ENCODE results near the gene PTGES2. TPM values are rescaled to one million over a fixed set of nuclear protein-coding genes. Genes with fewer than 3 reads are reported as not detected.

PTGES2 gene
- total and polyA plus RNA-seq, 2 donors = 39.3 to 51.6 TPM

DNA sequence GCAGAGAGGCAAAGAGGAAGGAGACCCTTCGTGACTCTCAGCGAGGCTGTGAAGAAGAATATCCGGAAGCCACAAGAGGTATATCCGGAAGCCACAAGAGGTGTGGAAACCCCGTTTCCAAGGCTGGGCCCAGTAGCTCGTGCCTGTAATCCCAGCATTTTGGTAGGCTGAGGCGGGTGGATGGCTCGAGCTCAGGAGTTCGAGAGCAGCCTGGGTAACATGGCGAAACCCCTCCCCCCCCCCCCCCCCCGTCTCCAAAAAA, 31.9 kb upstream of the PTGES2 start:
- H3K27me3 ChIP-seq (ENCODE audit: control insufficient read depth in 2 of 2, insufficient read depth in 1 of 2, low read length in 1 of 2) = no peaks in the 10 kb centered on the region
- WGBS = 16% methylated on average over 11 of the region's 11 CpGs
- H3K36me3 ChIP-seq (ENCODE audit: control insufficient read depth in 2 of 2, insufficient read depth in 2 of 2, low read length in 1 of 2) = peaks cover 23 to 26% of the 10 kb centered on the region in 2 donors
- peak in 8 of 9 donors; percentile 9 to 72 (median 36) for DNase-seq (ENCODE audit: low read depth in 6 of 9, low spot score in 9 of 9)
- H3K4me3 ChIP-seq (ENCODE audit: low read length in 2 of 2) = peak overlapping the region; percentile 56 to 65
- H3K27ac ChIP-seq (ENCODE audit: low read depth in 1 of 2, low read length in 1 of 2) = peak overlapping the region; percentile 82 to 91
- H3K9me3 ChIP-seq (ENCODE audit: control insufficient read depth in 2 of 2, insufficient read depth in 1 of 2, low read length in 1 of 2) = no peaks in the 10 kb centered on the region
- peaks cover 3 to 17% of the 10 kb centered on the region in 2 donors for H3K4me1 ChIP-seq (ENCODE audit: control insufficient read depth in 2 of 2, insufficient read depth in 2 of 2, low read length in 2 of 2)

DNA sequence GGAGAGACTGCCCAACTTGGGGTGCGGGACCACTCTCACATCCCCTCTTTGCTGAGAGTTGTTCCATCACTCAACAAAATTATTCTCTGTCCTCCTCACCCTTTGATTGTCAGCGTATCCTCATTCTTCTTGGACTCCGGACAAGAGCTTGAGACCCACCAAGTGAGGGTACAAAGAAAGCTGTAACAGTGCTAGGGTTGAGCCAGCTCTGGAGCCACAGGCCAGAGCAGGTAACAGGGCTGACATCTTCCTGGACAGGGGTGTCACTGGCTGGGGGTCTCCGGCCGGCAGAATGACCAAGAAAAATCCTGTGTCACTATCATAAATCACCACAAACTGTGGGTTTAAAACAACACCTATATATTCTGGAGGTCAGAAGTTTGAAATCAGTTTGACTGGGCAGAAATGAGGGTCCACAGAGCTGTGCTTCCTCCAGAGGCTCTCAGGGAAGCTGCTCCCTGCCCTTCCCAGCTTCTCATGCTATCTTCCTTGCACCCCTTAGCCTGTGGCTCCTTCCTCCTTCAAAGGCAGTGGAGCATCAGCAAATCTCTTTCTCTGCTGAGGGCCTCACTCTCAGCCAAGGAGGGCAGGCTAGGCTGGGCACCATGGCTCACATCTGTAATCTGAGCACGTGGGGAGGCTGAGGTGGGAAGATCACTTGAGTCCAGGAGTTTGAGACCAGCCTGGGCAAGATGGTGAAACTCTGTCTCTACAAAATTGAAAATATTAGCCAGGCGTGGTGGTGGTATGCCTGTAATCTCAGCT, 28.4 kb upstream of the PTGES2 start:
- H3K36me3 ChIP-seq (ENCODE audit: control insufficient read depth in 2 of 2, insufficient read depth in 2 of 2, low read length in 1 of 2) = no peaks in the 10 kb centered on the region
- H3K27ac ChIP-seq (ENCODE audit: low read depth in 1 of 2, low read length in 1 of 2) = no peak overlapping the region
- 94% methylated on average over 7 of the region's 7 CpGs for WGBS
- no peaks in the 10 kb centered on the region for H3K9me3 ChIP-seq (ENCODE audit: control insufficient read depth in 2 of 2, insufficient read depth in 1 of 2, low read length in 1 of 2)
- H3K4me1 ChIP-seq (ENCODE audit: control insufficient read depth in 2 of 2, insufficient read depth in 2 of 2, low read length in 2 of 2) = peaks cover 0 to 13% of the 10 kb centered on the region in 2 donors
- no peak overlapping the region for H3K4me3 ChIP-seq (ENCODE audit: low read length in 2 of 2)
- H3K27me3 ChIP-seq (ENCODE audit: control insufficient read depth in 2 of 2, insufficient read depth in 1 of 2, low read length in 1 of 2) = no peaks in the 10 kb centered on the region
- DNase-seq (ENCODE audit: low read depth in 6 of 9, low spot score in 9 of 9) = no peak

DNA sequence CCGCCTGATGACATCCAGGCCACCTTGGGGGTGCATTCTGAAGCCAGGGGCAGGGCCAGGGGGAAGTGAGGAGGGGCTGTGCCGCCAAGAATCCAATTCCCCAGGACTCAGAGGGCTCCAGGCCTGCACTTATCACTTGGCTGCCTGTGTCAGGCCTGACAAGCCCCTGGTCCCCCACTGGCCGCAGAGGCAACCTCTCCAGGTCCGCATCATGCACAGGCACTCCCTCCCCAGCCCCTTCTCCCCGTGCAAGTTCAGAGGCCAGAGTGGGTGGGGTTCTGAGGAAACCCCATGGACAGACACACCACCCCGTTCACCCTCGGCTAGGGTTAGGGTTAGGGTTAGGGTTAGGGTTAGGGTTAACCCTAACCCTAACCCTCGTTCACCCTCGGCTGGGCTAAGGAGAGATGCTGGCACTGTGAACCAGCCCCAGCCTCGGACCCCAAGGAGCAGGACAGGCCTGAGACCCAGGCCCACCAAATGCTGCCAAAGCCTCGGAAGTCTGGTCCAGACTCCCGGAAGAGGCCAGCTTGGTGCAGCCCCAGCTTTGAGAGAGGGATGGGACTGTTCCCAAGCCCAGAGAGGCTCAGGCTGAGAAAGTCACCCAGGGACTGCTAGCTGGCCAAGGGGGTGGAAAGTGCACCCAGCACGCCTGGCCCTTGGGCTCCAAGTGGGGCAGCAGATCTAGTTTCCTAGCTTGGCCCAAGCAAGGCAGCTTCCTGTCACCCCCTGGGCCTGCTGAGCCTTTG, 26.6 kb upstream of the PTGES2 start:
- H3K4me1 ChIP-seq (ENCODE audit: control insufficient read depth in 2 of 2, insufficient read depth in 2 of 2, low read length in 2 of 2) = peaks cover 0 to under 1% of the 10 kb centered on the region in 2 donors
- H3K36me3 ChIP-seq (ENCODE audit: control insufficient read depth in 2 of 2, insufficient read depth in 2 of 2, low read length in 1 of 2) = no peaks in the 10 kb centered on the region
- no peak overlapping the region for H3K27ac ChIP-seq (ENCODE audit: low read depth in 1 of 2, low read length in 1 of 2)
- DNase-seq (ENCODE audit: low read depth in 6 of 9, low spot score in 9 of 9) = no peak
- no peaks in the 10 kb centered on the region for H3K27me3 ChIP-seq (ENCODE audit: control insufficient read depth in 2 of 2, insufficient read depth in 1 of 2, low read length in 1 of 2)
- H3K9me3 ChIP-seq (ENCODE audit: control insufficient read depth in 2 of 2, insufficient read depth in 1 of 2, low read length in 1 of 2) = no peaks in the 10 kb centered on the region
- H3K4me3 ChIP-seq (ENCODE audit: low read length in 2 of 2) = no peak overlapping the region
- WGBS = 97% methylated on average over 13 of the region's 13 CpGs

DNA sequence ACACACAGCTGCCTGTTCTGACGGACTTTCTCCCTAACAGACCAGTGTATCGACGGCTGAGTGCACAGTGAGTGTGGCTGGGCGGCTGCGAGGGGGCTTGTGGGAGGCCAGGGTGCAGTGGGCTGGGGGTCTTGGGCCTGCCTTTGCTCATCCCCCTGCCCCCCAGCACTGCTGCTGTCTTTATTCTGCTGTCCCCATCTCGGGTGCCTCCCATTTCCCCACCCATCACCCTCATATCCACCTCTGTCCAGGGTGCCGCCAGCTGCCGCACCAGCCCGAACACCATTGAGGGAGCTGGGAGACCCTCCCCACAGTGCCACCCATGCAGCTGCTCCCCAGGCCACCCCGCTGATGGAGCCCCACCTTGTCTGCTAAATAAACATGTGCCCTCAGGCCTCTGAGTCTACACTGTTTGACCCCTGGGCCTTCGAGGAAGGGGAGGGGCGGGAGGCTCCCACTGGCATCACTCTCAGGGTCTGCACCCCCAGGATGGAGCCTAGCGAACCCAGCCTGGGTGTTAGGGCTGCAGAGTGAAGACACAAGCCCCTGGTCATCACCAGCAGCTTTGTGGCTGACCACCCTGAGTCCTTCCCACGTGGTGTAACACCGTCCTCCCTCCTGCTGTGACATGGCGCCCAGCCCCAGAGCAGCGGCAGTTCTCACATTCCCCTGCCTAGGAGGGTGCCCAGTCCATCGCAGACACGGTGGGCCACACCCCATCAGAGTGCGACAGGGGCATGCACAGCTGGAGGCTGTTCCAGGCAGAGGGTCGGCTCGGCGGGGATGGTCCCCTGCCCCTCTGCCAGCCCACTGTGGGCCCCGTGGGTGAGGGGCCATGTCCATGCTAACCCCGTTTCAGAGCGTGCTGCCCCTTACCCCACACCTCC, 25.8 kb upstream of the PTGES2 start:
- WGBS = 95% methylated on average over 26 of the region's 26 CpGs
- peaks cover 0 to 3% of the 10 kb centered on the region in 2 donors for H3K4me1 ChIP-seq (ENCODE audit: control insufficient read depth in 2 of 2, insufficient read depth in 2 of 2, low read length in 2 of 2)
- H3K27ac ChIP-seq (ENCODE audit: low read depth in 1 of 2, low read length in 1 of 2) = no peak overlapping the region
- no peaks in the 10 kb centered on the region for H3K9me3 ChIP-seq (ENCODE audit: control insufficient read depth in 2 of 2, insufficient read depth in 1 of 2, low read length in 1 of 2)
- no peaks in the 10 kb centered on the region for H3K27me3 ChIP-seq (ENCODE audit: control insufficient read depth in 2 of 2, insufficient read depth in 1 of 2, low read length in 1 of 2)
- no peak for DNase-seq (ENCODE audit: low read depth in 6 of 9, low spot score in 9 of 9)
- H3K36me3 ChIP-seq (ENCODE audit: control insufficient read depth in 2 of 2, insufficient read depth in 2 of 2, low read length in 1 of 2) = no peaks in the 10 kb centered on the region
- H3K4me3 ChIP-seq (ENCODE audit: low read length in 2 of 2) = no peak overlapping the region

DNA sequence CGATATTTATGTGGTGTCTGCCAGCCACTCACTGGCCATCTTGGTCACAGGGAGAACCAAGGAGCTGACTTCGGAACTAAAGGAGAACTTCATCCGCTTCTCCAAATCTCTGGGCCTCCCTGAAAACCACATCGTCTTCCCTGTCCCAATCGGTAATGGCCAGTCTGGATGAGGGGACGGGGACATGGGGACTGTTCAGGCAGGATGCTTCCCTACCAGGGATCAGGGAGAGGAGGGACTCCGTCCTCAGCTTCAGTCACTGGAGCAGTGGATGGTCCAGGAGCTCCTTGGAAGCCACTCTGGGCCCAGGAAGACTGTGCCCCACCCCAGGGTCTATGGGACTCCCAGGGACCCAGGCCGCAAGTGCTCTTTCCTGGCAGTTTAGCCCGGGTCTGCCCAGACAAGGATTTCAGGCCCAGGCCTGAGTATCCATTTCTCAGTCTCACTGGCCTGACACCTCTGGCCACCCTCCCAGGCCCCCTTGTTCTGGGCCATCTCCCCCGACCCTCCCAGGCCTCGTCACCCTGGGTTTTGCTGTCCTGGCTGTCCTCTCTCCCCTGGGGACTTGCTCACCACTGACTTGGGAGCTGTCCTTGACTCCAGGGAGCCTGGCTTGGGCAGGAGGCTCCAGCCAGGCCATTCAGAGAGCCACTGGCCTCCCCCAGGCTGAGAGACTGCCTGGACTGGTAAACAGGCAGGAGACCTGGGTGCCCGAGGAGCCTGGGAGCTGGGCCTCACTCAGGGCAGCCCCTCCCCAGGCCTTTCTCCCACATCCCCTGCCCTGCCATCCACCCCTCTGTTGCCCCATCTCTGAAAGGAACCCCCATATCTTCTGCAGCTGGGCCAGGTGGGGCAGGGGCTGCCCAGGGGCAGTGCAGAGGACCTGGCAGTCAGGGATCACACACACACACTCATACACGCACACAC, 24.9 kb upstream of the PTGES2 start:
- Histone ChIP-seq H3K4me1 (ENCODE audit: control insufficient read depth in 2 of 2, insufficient read depth in 2 of 2, low read length in 2 of 2) (peaks cover 0 to 3% of the 10 kb centered on the region in 2 donors), H3K27me3 (ENCODE audit: control insufficient read depth in 2 of 2, insufficient read depth in 1 of 2, low read length in 1 of 2) (no peaks in the 10 kb centered on the region), H3K4me3 (ENCODE audit: low read length in 2 of 2) (no peak overlapping the region), H3K9me3 (ENCODE audit: control insufficient read depth in 2 of 2, insufficient read depth in 1 of 2, low read length in 1 of 2) (no peaks in the 10 kb centered on the region), H3K27ac (ENCODE audit: low read depth in 1 of 2, low read length in 1 of 2) (no peak overlapping the region), H3K36me3 (ENCODE audit: control insufficient read depth in 2 of 2, insufficient read depth in 2 of 2, low read length in 1 of 2) (no peaks in the 10 kb centered on the region)
- no peak for DNase-seq (ENCODE audit: low read depth in 6 of 9, low spot score in 9 of 9)
- WGBS = 97% methylated on average over 13 of the region's 13 CpGs

DNA sequence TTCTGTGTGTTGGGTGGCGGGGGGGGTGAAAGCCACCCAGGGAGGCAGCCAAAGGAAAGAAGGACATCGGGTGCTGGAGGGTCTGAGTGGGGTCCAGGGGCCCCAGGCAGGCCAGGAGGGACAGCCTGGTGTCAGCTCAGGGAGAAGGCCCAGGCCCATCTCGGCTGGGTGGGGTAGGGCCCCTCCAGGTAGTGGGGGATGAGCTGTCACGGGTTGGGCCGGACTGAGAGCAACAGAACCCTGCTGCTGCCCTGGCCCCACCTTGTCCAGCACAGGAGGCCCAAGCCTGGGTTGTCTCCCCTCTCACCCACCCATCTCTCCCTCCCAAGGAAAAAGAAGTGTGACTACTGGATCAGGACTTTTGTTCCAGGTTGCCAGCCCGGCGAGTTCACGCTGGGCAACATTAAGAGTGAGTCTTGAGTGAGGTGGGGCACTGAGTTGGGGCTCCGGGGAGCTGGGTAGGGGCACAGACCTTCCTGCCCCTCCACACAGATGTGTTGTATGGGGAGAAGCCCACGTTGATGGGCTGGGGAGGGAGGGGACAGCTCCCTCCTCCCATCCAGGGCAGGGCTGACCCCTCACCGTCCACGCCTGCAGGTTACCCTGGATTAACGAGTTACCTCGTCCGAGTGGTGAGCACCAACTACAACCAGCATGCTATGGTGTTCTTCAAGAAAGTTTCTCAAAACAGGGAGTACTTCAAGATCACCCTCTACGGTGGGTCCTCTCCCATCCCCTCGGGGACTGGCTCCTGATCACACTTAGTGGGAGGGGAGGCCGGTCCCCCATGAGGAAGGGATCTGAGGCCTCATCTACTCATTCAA, 24.0 kb upstream of the PTGES2 start:
- Histone ChIP-seq H3K27ac (ENCODE audit: low read depth in 1 of 2, low read length in 1 of 2) (no peak overlapping the region), H3K9me3 (ENCODE audit: control insufficient read depth in 2 of 2, insufficient read depth in 1 of 2, low read length in 1 of 2) (no peaks in the 10 kb centered on the region), H3K27me3 (ENCODE audit: control insufficient read depth in 2 of 2, insufficient read depth in 1 of 2, low read length in 1 of 2) (no peaks in the 10 kb centered on the region), H3K4me3 (ENCODE audit: low read length in 2 of 2) (no peak overlapping the region), H3K36me3 (ENCODE audit: control insufficient read depth in 2 of 2, insufficient read depth in 2 of 2, low read length in 1 of 2) (no peaks in the 10 kb centered on the region), H3K4me1 (ENCODE audit: control insufficient read depth in 2 of 2, insufficient read depth in 2 of 2, low read length in 2 of 2) (peaks cover 0 to 3% of the 10 kb centered on the region in 2 donors)
- 95% methylated on average over 18 of the region's 18 CpGs for WGBS
- no peak for DNase-seq (ENCODE audit: low read depth in 6 of 9, low spot score in 9 of 9)

DNA sequence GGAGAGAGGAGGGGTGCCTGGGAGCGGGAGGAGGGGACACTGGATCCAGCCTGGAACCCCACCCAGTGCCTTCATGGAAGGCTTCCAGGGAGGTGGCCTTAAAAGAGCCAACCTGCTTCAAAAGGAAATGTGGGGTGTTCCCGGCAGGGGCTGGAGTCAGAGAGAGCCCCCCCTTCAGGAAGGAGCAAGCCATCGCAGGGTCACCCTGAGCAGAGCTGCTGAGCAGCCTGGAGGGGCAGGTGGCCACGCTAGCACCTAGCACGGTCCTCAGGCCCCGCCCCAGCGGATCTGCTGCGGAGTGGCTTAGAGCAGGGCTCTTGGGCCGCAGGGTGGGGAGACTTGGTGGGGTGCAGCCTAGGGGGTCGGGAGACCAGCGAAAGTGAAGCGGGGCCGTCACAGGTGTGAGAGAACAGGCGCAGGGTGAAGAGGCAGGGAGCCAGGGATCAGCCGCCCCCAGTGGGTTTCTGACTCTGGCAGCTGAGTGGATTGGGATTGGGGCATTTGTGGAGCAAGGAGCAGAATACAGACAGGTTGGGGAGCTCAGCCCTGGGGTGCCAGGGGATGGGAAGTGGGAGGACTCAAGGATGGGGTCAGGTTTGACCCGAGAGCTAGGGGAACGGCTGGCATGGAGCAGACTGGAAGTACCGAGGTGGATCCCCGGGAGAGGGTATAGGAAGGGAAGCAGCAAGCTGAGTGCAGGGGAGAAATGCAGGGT, 23.2 kb upstream of the PTGES2 start:
- H3K27ac ChIP-seq (ENCODE audit: low read depth in 1 of 2, low read length in 1 of 2) = no peak overlapping the region
- H3K36me3 ChIP-seq (ENCODE audit: control insufficient read depth in 2 of 2, insufficient read depth in 2 of 2, low read length in 1 of 2) = no peaks in the 10 kb centered on the region
- no peak overlapping the region for H3K4me3 ChIP-seq (ENCODE audit: low read length in 2 of 2)
- no peak for DNase-seq (ENCODE audit: low read depth in 6 of 9, low spot score in 9 of 9)
- no peaks in the 10 kb centered on the region for H3K9me3 ChIP-seq (ENCODE audit: control insufficient read depth in 2 of 2, insufficient read depth in 1 of 2, low read length in 1 of 2)
- no peaks in the 10 kb centered on the region for H3K27me3 ChIP-seq (ENCODE audit: control insufficient read depth in 2 of 2, insufficient read depth in 1 of 2, low read length in 1 of 2)
- peaks cover 0 to 3% of the 10 kb centered on the region in 2 donors for H3K4me1 ChIP-seq (ENCODE audit: control insufficient read depth in 2 of 2, insufficient read depth in 2 of 2, low read length in 2 of 2)
- whole genome bisulfite sequencing = 88% methylated on average over 19 of the region's 19 CpGs

Data from thymus (tissue), 11 donors.